Measurements from ENCODE around the gene ATG14. TPM values are rescaled to one million over a fixed set of nuclear protein-coding genes. Genes with fewer than 3 reads are reported as not detected.

The ATG14 gene
- polyA plus RNA-seq, 1 of the 3 experiments (the other 2 are of a cell fraction): 4.3 TPM

DNA sequence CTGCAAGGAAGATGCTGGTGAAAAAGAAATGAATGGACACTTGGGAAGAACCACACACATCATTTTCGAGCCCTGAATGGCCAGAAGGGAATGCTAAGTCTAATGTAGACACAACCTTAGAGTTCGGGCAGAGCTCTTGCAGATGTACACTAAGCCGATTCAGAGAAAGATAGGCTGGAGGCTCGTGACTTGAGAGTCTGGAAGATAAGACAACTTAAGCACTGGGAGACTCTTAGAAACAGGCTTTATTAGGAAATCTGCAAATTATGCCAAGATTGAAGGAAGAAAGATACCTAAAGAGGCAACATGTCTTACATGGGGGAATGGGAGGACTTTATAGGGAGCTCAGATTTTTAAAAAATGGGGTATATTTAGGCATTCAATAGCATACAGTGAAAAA, 15.3 kb upstream of the ATG14 start:
- no peak for TF ChIP-seq FOSL2 (IDR thresholded peaks at IDR 0.05; ENCODE audit: borderline replicate concordance, low read depth)
- no peak for TF ChIP-seq MEF2A (IDR thresholded peaks at IDR 0.05; ENCODE audit: borderline replicate concordance, low read depth)
- TF ChIP-seq, protein P1, sequence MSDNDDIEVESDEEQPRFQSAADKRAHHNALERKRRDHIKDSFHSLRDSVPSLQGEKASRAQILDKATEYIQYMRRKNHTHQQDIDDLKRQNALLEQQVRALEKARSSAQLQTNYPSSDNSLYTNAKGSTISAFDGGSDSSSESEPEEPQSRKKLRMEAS (IDR thresholded peaks at IDR 0.05; ENCODE audit: low read depth): no peak
- TF ChIP-seq TAF1 (IDR thresholded peaks at IDR 0.05; ENCODE audit: borderline replicate concordance, low read depth, low read length): no peak
- no peak for TF ChIP-seq EZH2phosphoT487 (IDR thresholded peaks at IDR 0.05; ENCODE audit: borderline replicate concordance, low read depth)
- no peak for TF ChIP-seq RAD21 (IDR thresholded peaks at IDR 0.05; ENCODE audit: low read length)
- no peak for TF ChIP-seq NFIC (IDR thresholded peaks at IDR 0.05; ENCODE audit: borderline replicate concordance)
- TF ChIP-seq TCF12 (IDR thresholded peaks at IDR 0.05): no peak
- no peak for TF ChIP-seq SIN3A (IDR thresholded peaks at IDR 0.05; ENCODE audit: borderline replicate concordance, low read depth, low read length)
- no peaks in the 10 kb centered on the region for H3F3A ChIP-seq (replicated peaks; ENCODE audit: insufficient read depth)
- ChIA-PET POLR2A (no interaction called here), CTCF (interaction anchor here (0.7 to 3.1 kb wide), 6 partner anchors 9 to 913 kb away, joined by 3 to 25 read pairs (median 4); no protein-coding TSS in a partner anchor)
- H3K4me3 ChIP-seq (ENCODE audit: low read depth in 2 of 2, low read length in 1 of 2): no peak overlapping the region
- H3K27ac ChIP-seq (ENCODE audit: low read depth in 2 of 2, low read length in 1 of 2): no peak overlapping the region
- H3K9me2 ChIP-seq: no peaks in the 10 kb centered on the region
- H3K4me2 ChIP-seq: no peak overlapping the region
- no peaks in the 10 kb centered on the region for H3K79me2 ChIP-seq (ENCODE audit: insufficient read depth)
- H3K27me3 ChIP-seq (ENCODE audit: insufficient read depth): no peaks in the 10 kb centered on the region; the same call in 1 of the 2 replicates
- no peak overlapping the region for H2AFZ ChIP-seq (ENCODE audit: low read depth)
- DNase-seq: no peak
- no peaks in the 10 kb centered on the region for H4K20me1 ChIP-seq (ENCODE audit: insufficient read depth)
- no peak overlapping the region for H3K9ac ChIP-seq
- H3K36me3 ChIP-seq (replicated peaks in 1 of 2; ENCODE audit: control insufficient read depth in 1 of 2, insufficient read depth in 2 of 2, low read length in 1 of 2): no peaks in the 10 kb centered on the region
- H3K4me1 ChIP-seq (ENCODE audit: control insufficient read depth in 1 of 2, insufficient read depth in 2 of 2, low read depth in 1 of 2, low read length in 1 of 2): no peaks in the 10 kb centered on the region
- H3K9me3 ChIP-seq: no peaks in the 10 kb centered on the region
- 66% methylated on average over 4 of the region's 4 CpGs for WGBS (ENCODE audit: low lambda C conversion rate)

DNA sequence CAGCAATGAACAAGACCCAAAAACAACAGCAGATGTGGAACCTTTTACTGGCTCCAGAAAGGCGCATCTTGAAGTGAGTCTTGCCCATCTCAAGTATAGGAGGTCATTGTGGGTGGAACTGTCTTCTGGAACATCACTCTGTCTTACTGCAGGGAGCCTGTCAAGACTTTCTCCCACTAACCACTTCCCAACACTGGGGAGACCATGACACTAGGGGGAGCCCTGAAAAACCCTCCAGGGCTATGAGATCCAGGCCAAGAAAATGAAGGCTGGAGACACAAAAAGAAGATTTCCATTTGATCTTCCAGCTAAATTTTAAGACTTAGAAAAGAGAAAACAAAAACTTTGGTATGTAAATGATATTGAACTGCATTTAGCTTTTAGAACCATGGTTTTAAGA, 13.5 kb upstream of the ATG14 start:
- Histone ChIP-seq H3K9me2 (no peaks in the 10 kb centered on the region), H3K4me1 (ENCODE audit: control insufficient read depth in 1 of 2, insufficient read depth in 2 of 2, low read depth in 1 of 2, low read length in 1 of 2) (no peaks in the 10 kb centered on the region), H3F3A (replicated peaks; ENCODE audit: insufficient read depth) (no peaks in the 10 kb centered on the region), H3K9me3 (no peaks in the 10 kb centered on the region), H2AFZ (ENCODE audit: low read depth) (no peak overlapping the region), H3K79me2 (ENCODE audit: insufficient read depth) (no peaks in the 10 kb centered on the region), H3K27me3 (ENCODE audit: insufficient read depth) (no peaks in the 10 kb centered on the region; the same call in 1 of the 2 replicates), H3K4me3 (ENCODE audit: low read depth in 2 of 2, low read length in 1 of 2) (no peak overlapping the region), H3K36me3 (replicated peaks in 1 of 2; ENCODE audit: control insufficient read depth in 1 of 2, insufficient read depth in 2 of 2, low read length in 1 of 2) (no peaks in the 10 kb centered on the region), H4K20me1 (ENCODE audit: insufficient read depth) (no peaks in the 10 kb centered on the region), H3K9ac (no peak overlapping the region), H3K27ac (ENCODE audit: low read depth in 2 of 2, low read length in 1 of 2) (no peak overlapping the region), H3K4me2 (no peak overlapping the region)
- DNase-seq: no peak
- WGBS (ENCODE audit: low lambda C conversion rate): 33% methylated on average over 1 of the region's 1 CpG
- TF ChIP-seq YY1 (IDR thresholded peaks at IDR 0.05; ENCODE audit: low read depth): no peak
- TF ChIP-seq, protein P2, sequence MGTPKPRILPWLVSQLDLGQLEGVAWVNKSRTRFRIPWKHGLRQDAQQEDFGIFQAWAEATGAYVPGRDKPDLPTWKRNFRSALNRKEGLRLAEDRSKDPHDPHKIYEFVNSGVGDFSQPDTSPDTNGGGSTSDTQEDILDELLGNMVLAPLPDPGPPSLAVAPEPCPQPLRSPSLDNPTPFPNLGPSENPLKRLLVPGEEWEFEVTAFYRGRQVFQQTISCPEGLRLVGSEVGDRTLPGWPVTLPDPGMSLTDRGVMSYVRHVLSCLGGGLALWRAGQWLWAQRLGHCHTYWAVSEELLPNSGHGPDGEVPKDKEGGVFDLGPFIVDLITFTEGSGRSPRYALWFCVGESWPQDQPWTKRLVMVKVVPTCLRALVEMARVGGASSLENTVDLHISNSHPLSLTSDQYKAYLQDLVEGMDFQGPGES (IDR thresholded peaks at IDR 0.05; ENCODE audit: low read depth, low read length): no peak
- no peak for TF ChIP-seq CHD2 (IDR thresholded peaks at IDR 0.05; ENCODE audit: low read length, partially characterized antibody)
- no peak for TF ChIP-seq RXRA (IDR thresholded peaks at IDR 0.05; ENCODE audit: borderline replicate concordance, low read depth)
- ChIA-PET CTCF (interaction anchor here (1.2 to 1.9 kb wide), 3 partner anchors 13 to 212 kb away, joined by 3 to 7 read pairs (median 5); no protein-coding TSS in a partner anchor), POLR2A (no interaction called here)

Measured in SK-N-SH (cell line).